GM10847 (cell line): ENCODE measurements around the gene CUEDC1.

Experiments used
- POLR2A ChIP-seq: IDR thresholded peaks from 2 replicates; pipeline ENCODE4 v1.6.1; 2011; ENCODE audit not compliant: insufficient read length; ENCODE audit errors: extremely low read depth

CUEDC1 gene

DNA sequence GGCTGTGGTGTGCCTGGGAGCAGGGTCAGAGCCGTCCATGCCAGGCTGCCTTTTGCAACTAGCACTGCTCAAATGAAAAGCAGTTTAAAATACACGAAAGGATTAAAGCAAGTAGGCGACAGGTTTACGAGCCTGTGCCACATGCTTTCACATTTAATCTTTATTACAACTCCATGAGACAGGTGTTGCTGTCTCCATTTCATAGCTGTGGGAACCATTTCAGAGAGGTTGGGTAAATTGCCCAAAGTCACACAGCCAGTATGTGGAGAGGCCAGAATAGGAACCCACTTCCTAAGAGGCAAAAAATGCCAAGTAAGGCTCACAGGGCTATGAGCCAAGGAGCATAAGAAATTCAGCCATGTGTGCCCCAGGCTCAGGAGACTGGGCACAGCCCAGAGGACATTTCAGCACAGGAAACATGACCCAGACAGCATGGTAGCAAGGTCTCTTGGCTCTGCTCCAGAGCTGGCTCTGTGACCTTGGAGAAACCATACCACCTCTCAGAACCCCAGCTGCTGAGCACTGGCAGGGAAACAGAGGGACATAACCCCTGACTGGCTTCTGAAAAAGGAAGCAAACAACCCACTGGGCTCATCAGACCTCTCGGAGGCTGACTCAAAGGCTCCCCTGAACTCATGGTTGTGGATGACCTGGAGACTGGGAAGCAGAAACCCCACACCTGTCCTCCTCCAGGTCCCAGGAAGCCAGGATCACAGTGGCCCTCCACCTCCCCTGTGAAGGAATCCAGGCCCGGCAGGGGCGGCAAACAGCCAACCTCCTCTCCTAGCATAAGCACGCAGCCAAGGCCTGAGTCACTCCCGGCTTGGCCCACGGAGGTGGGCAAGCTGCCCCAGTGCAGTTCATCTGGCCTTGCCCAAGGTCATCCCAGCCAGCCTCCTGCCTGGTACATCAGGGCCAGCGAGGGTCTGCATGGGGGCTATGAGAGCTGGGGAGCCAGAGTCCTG lies 65.0 kb downstream of the CUEDC1 start:
- no peak for TF ChIP-seq POLR2A

DNA sequence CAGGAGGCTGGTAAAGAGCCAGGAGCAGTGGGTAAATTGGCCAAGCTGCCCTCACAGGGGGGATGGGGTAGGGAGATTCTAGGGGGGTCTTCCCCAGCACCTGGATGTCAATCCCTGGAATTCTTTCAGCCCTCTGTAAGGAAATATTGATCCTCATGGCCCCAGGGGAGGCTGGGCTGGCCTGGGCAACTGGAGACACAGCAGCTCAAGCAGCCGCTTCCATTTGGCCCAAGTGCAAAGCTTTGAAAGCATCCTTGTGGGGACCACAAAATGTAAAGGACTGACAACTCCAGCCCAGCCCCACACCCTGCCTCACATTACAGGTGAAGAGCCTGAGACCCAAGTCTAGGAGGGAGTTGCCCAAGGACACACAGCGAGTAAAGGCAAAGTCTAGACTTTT lies 66.0 kb downstream of the CUEDC1 start:
- no peak for TF ChIP-seq POLR2A

DNA sequence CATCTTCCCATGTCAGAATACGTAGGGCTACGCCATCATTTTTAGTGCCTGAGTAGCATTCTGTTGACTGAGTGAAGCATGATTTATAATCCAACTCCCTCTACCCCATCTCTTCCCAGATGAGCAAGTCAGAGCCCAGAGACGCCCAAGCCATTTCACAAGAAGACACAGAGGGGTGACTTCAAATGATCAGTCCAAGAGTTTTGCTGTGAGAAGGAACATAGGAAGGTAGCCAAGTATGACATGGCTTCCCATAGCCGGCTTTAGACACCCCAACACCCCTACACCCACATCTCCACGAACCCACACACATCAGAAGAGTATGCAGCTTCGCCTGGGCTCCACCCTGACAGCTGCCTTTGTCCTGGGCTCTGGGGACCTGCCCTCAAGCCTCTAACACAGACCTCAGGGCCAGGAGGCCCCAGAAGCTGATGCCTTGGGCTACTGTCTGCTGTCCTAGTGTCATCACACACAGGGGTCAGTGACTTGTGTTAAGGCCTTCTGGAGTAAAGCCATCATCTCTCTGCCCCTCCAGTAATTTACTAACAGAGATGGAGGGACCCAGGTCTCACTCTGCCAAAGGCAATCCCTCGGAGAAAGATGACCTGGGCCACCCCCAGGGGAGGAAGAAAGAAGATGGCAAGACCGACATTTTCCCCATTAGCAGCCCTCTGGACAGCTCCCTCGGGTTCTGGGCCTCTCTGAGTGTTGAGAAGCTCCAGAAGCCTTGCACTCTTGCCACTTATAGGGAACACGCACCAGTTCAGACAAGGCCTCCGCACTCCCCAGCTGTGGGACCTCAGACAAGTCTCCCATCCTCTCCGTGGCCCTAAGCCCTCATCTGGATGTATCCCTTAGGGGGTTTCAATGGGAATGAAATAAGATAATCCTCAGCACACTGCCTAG lies 66.6 kb downstream of the CUEDC1 start:
- TF ChIP-seq POLR2A = no peak

DNA sequence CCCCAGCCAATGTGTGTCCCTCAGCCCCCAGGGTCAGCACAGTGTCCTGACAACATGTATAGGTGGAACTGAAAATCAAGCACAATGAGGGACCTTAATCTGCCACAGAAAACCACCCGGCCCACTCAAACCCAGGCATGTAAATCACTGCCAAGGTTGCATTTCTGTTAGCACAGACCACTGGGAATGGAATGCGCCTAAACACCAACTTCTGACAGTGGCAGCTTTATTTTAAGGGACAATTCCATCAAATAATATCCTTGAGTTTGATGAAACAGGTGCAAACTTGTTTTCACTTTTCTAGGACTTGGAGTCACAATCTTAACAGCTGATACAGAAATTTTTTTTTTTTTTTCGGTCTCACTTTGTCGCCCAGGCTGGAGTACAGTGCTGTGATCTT lies 68.1 kb downstream of the CUEDC1 start:
- no peak for TF ChIP-seq POLR2A

DNA sequence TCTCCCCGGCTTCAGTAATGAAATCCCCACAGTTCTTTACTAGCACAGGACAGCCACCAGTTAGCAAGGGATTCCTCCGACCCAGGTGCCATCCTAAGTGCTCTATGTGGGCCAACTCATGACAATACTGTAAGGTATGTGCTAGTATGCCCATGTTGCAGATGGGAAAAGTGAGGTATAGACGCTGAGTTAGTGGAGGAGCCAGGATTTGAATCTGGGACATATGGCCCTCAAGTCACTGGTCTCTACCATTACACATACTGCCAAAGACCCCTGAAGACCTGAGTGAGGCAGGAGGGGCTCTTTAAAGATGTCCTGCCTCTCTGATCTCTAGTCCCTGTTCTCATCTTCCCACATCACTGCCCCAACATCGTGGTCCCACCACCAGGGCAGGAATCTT lies 69.2 kb downstream of the CUEDC1 start:
- TF ChIP-seq POLR2A = no peak

DNA sequence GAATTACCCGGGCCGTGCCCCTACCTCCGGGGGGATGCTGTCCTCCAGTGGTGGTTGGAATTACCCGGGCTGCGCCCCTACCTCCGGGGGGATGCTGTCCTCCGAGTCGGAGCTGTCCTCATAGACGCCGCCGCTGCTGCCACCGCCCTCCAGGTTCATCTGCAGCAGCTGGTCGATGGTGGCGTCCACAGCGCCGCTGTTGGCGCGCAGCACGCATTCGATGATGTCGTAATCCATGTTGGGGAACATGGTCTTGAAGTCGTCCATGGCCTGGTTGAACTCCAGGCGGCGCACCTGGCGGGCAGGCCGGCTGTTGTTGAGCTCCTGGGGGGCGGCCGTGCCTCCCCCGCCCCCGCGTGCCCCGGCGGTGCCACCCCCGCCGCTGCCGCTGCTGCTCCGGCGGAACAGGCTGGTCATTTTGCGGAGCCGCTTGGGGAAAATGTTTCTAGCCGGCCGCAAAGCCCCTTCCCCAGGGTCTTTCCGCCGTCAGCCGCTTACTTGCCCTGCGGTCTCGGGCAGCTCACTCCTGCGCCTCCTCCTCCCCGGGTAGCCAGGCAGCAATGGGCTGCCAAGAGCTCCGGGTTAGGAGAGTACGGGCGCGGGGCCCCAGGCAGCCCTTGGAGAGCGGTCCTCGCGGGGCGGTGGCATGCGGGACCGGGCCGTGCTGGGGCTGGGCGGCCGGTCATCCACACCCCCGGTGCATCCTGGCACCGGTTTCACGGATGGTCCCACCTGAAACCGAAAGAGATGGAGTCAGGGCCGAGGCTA lies 69.9 kb downstream of the CUEDC1 start:
- no peak for TF ChIP-seq POLR2A

DNA sequence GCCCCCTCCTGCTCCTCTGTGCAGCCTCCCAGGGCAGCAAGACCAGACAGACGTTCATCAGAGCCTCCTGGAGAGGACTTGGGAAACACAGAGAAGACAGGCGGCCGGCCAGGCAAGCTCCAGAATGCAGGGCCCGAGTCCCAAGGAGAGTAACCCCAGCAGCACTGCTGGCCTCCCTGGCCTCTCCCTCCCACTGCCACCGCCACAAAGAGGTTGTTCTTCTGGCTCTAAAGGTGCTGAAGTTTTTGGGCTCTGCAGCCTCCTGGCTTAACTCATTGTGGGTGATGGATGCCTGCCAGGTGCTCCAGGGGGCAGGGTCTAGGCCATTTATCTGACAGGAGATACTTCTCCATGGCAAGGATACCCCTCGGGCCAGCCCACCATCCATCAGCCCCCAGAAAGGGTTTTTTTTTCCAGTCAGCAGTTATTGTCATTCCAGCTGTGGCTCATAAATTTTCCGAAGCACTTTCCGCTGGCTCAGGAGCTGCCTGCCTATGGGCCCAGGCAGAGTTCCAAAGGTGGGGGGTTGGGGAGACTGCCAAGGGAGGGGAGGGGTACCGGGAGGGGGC lies 73.3 kb downstream of the CUEDC1 start:
- no peak for TF ChIP-seq POLR2A

DNA sequence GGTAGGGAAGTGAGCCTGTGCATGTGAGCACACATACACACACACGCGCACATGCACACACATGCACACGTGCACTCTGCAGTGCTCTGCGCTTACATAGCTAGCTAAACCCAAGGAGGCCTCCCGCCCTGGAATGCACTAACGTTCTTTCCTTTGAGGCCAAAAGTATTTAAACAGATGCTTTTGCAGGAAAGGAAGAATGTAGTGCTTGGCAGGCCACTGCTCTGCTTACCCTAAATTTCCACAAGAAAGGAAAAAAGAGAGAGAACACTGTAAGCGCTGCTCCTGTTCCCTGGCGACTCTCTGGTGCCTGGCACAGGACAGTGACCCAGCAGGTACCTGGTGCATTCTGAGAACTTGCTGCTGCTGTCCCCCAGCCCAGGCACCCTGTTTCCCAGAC lies 74.1 kb downstream of the CUEDC1 start:
- no peak for TF ChIP-seq POLR2A

DNA sequence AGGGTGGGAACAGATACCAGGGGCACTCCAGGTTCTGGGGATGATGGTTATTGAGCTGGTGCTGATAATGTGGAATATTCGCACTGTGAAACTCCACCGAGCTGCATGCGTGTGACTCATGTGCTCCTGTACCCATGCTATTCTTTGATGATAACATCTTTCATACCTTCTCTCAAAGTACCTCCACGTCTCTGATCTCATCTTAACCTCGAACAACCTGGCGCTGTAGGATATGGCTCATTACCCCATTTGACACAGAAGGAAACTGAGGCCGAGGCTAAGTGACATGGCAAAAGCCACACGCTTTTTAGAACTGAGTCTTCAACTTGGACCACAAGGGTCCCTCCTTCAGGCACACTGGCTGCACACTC lies 75.1 kb downstream of the CUEDC1 start:
- TF ChIP-seq POLR2A = no peak

DNA sequence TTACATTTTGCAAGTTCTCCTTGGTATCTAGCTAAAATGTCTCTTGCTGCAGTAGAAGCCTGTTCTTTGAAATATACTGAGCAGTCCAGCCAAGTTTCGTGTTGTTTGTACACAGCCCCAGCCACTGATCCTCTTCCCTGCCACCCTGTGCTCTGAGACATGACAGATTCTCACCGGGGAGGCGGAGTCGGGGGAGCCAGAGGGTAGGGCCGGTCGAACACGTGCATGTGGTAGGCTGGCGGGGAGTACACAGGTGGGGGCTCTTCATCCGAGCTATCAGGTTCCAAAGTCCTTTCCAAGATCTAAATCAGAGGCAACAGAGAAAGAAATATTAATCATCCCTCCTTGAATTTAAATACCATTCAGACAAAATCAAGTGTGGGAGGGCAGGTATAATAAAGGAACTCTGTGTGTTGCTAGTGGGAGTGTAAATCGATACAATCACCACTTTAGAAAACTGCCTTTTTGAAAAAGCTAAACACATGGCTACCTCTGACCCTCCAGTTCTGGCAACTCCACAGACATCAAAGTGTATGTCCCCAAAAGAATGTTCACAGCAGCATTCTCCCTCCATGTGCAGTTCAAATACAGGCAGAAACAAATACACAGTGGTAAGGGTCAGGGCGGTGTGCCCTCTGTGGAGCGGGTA lies 75.7 kb downstream of the CUEDC1 start:
- no peak for TF ChIP-seq POLR2A

DNA sequence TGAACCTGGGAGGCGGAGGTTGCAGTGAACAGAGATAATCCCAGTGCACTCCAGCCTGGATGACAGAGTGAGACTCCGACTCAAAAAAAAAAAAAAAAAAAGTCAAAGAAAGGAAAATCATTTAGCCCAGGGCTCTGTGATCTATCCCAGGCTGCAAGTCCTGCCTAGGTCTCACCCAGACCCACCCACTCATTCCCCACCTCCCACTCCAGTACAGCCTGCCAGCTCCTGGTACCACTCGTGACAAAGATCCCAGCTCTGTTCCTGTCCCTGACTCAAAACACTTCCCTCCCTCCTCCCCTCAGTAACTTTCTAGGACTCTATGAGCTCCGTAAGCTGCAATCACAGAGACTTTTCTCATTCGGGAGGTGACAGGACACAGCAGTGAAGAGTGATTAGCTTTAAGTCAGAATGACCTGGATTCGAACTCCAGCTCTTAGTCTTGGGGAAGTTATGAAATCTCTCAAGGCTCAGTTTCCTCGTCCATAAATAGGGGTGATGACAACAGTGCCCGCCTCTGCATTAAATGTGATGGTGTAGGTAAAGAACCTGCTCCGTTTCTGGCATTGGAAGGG lies 77.3 kb downstream of the CUEDC1 start:
- no peak for TF ChIP-seq POLR2A

DNA sequence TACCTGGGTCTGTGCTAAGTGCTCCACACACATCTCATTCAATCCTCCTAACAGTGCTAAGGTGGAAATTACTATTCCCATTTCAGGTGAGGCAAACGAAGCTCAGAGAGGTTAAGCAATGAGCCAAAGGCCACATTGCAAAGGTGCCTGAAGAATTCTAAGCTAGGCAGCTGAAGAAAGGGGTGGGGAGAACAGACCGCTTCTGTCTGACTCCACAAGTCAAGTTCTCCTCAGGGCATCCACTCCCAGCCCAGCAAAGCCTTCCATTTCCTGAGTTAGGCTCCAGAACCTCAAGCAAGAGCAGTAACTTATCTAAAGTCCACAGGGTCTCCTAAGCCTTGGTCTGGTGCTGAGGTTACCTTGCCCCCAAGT lies 78.4 kb downstream of the CUEDC1 start:
- TF ChIP-seq POLR2A = no peak

DNA sequence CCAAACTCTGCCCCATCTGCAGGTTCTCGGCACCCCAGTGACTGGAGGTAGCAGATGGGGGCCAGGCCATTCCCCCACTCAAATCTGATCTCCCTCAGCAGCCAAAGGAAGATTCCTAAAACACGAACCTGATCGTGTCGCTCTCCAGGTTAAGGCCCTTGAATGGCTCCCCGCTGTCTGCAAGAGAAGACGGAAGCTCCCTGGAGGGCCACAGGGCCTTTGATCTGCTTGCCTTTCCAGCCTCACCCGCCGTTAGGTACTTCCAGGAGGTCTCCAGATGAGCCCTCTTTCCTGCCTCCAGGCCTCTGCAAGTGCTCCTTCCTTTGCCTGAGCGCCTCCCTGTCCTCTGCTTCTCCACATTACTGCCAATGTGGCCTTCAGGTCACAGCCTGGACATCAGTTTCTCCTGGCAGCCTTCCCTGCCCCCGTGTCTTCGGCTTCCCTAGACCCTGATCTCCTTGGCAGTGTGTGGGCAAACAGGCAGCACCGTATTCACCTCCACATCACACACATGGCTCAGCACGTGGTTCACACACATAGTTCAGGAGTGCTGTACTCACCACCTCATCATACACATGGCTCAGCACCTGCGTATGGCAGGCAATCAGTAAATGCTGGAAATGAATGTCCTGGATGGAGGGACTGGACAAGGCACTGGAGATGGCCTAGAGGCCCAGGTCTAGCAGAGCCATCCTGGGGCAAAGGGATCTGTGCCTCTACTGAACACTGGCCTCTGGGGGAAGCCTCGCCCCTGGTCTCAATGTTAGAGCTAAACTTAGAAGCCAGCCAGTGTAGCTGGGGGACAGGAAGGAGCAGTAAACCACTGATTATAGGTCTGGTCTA lies 79.0 kb downstream of the CUEDC1 start:
- TF ChIP-seq POLR2A = no peak

DNA sequence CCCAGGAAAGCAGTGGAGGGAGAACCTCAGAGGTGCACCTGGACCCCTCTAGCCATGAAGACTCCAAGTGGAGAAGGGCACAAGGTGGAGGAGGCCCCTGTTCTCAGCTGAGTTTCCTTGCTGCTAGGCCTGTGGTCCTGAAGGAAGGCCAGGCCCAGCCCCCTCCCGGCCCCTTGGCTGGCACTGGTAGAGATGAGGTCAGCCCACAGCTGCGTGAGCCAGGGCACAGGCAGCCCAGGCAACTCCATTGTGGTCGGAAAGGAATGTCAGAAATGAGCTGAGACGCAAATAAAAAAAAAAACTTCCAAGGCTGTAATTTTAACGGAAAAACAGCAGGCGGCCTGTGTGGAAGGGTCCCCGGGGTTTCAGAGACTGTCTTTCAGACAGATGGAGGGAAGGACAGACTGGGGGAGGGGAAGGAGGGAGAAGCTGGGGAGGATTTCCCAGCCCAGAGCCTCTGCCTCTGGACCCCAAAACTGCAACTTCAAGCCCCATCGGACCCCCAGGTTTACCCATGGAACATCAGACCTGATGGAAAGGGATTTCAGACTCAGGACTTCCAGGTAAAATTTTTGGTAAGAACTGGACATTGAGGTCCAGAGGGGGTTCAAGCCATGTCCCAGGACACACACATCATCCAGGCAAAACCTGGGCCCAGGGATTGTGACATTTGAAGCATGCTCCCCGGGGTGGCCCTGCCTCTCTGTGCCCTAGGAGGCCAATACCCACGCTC lies 79.8 kb downstream of the CUEDC1 start:
- TF ChIP-seq POLR2A = no peak
